Liver (tissue), 9 donors: ENCODE results near the gene CDC5L. TPM values are rescaled to one million over a fixed set of nuclear protein-coding genes. Genes with fewer than 3 reads are reported as not detected.

Experiments
- DNase-seq: peaks from one replicate; pipeline ENCODE4 v3.0.0-alpha.2; 2017; ENCODE audit warnings: low spot score
- H3K27ac ChIP-seq, 2 donors: one replicate each; pipeline ENCODE4 v1.7.0; 2013; ENCODE audit warnings: inconsistent platforms in 2 of 2, low read length in 2 of 2, control low read depth in 1 of 2, low read depth in 1 of 2, mild to moderate bottlenecking in 1 of 2
- H3K27me3 ChIP-seq, 4 donors: one replicate each; pipeline versions ENCODE4 v1.6.1 to v1.7.0; 2013; ENCODE audit warnings: low read length in 3 of 4, inconsistent platforms in 1 of 4, mild to moderate bottlenecking in 1 of 4, moderate library complexity in 1 of 4; ENCODE audit not compliant: control insufficient read depth in 4 of 4, insufficient read depth in 4 of 4
- H3K36me3 ChIP-seq, 4 donors: one replicate each; pipeline versions ENCODE4 v1.6.1 to v1.7.0; 2013; ENCODE audit warnings: low read length in 3 of 4, mild to moderate bottlenecking in 3 of 4, low read depth in 1 of 4, moderate library complexity in 1 of 4; ENCODE audit not compliant: control insufficient read depth in 4 of 4, insufficient read depth in 3 of 4
- H3K4me1 ChIP-seq, 4 donors: one replicate each; pipeline versions ENCODE4 v1.6.1 to v1.7.0; 2013; ENCODE audit warnings: low read length in 3 of 4, mild to moderate bottlenecking in 3 of 4, moderate library complexity in 1 of 4; ENCODE audit not compliant: control insufficient read depth in 4 of 4, insufficient read depth in 4 of 4
- H3K4me3 ChIP-seq, 3 donors: one replicate each; pipeline versions ENCODE4 v1.6.1 to v1.7.0; 2013; ENCODE audit warnings: low read length in 3 of 3, control low read depth in 1 of 3, low read depth in 1 of 3, mild to moderate bottlenecking in 1 of 3
- H3K9ac ChIP-seq, 2 donors: one replicate each; pipeline ENCODE4 v1.7.0; 2013; ENCODE audit warnings: low read length in 2 of 2, mild to moderate bottlenecking in 2 of 2, moderate library complexity in 2 of 2, control low read depth in 1 of 2, low read depth in 1 of 2
- H3K9me3 ChIP-seq, 4 donors: one replicate each; pipeline versions ENCODE4 v1.6.1 to v1.7.0; 2013; ENCODE audit warnings: low read length in 3 of 4; ENCODE audit not compliant: control insufficient read depth in 4 of 4
- FOXA1 ChIP-seq: IDR thresholded peaks from 2 replicates; pipeline ENCODE4 v1.6.1; 2016; ENCODE audit warnings: antibody characterized with exemption
- FOXA2 ChIP-seq: IDR thresholded peaks from 2 replicates; pipeline ENCODE4 v1.6.1; 2016; ENCODE audit warnings: antibody characterized with exemption
- GABPA ChIP-seq, 2 donors: IDR thresholded peaks in 1 of 2; conservative IDR thresholded peaks in 1 of 2; 2 replicates each; pipeline ENCODE4 v1.6.1; 2016; ENCODE audit warnings: antibody characterized with exemption in 2 of 2, mild to moderate bottlenecking in 1 of 2, moderate library complexity in 1 of 2
- HNF4A ChIP-seq, 2 donors: conservative IDR thresholded peaks; 2 replicates each; pipeline ENCODE4 v1.6.1; 2016; ENCODE audit warnings: antibody characterized with exemption in 2 of 2, mild to moderate bottlenecking in 2 of 2
- HNF4G ChIP-seq: IDR thresholded peaks from 2 replicates; pipeline ENCODE4 v1.6.1; 2016; ENCODE audit warnings: antibody characterized with exemption
- JUND ChIP-seq, 2 donors: IDR thresholded peaks; 2 replicates each; pipeline ENCODE4 v1.6.1; 2016; ENCODE audit warnings: antibody characterized with exemption in 2 of 2
- NR2F2 ChIP-seq: IDR thresholded peaks from 2 replicates; pipeline ENCODE4 v1.6.1; 2016; ENCODE audit warnings: antibody characterized with exemption
- RAD21 ChIP-seq, 2 donors: IDR thresholded peaks; 2 replicates each; pipeline ENCODE4 v1.6.1; 2016; ENCODE audit warnings: antibody characterized with exemption in 2 of 2, mild to moderate bottlenecking in 2 of 2
- RXRA ChIP-seq, 2 donors: IDR thresholded peaks; 2 replicates each; pipeline ENCODE4 v1.6.1; 2017 to 2018; ENCODE audit warnings: antibody characterized with exemption in 2 of 2, mild to moderate bottlenecking in 1 of 2
- SP1 ChIP-seq: IDR thresholded peaks from 2 replicates; pipeline ENCODE4 v1.6.1; 2018; ENCODE audit warnings: antibody characterized with exemption, mild to moderate bottlenecking
- TAF1 ChIP-seq: conservative IDR thresholded peaks from 2 replicates; pipeline ENCODE4 v1.6.1; 2016; ENCODE audit warnings: antibody characterized with exemption, mild to moderate bottlenecking
- YY1 ChIP-seq: IDR thresholded peaks from 2 replicates; pipeline ENCODE4 v1.6.1; 2016; ENCODE audit warnings: antibody characterized with exemption, mild to moderate bottlenecking
- WGBS: extraction: QIAGEN DNeasy Blood & Tissue Kit; methylation state at CpG from one replicate; pipeline ENCODE4 v1.1.7; 2013; 5-methylcytosine and 5-hydroxymethylcytosine counted together
- polyA plus RNA-seq, 2 donors: library from polyadenylated mRNA; stranded (reverse) in 1 of 2; unstranded in 1 of 2; fragments of 200-250 nt in 1 of 2; fragments of >200 nt in 1 of 2; fragmentation: Nextera tagmentation in 1 of 2; extraction: Ambion mirVana in 1 of 2; gene quantifications; one replicate each; pipeline versions ENCODE4 v1.2.1 to v1.2.3, GENCODE V29; 2013 to 2015
- total RNA-seq, 2 donors: library from RNA; depleted of rRNA; stranded (reverse); fragments of >200 nt; gene quantifications; one replicate each; pipeline ENCODE4 v1.2.3, GENCODE V29; 2014
- TF ChIP-seq, protein P1 (sequence below): IDR thresholded peaks from 2 replicates; pipeline ENCODE4 v1.6.1; 2016; ENCODE audit warnings: antibody characterized with exemption
- TF ChIP-seq, protein P2 (sequence below): fragments of 150-350 bp; IDR thresholded peaks from 2 replicates; pipeline ENCODE4 v1.5.1; 2017; ENCODE audit warnings: improper control_type of control experiment, low read depth, low read length; ENCODE audit not compliant: missing input control
- TF ChIP-seq, protein P3 (sequence below): IDR thresholded peaks from 2 replicates; pipeline ENCODE4 v1.6.1; 2016; ENCODE audit warnings: antibody characterized with exemption
- TF ChIP-seq, protein P4 (sequence below): IDR thresholded peaks from 2 replicates; pipeline ENCODE4 v1.6.1; 2016; ENCODE audit warnings: antibody characterized with exemption
- TF ChIP-seq, protein P5 (sequence below): IDR thresholded peaks from 2 replicates; pipeline ENCODE4 v1.6.1; 2016; ENCODE audit warnings: antibody characterized with exemption, mild to moderate bottlenecking
- donor health status: healthy.
- donor health status: healthy.
- donor health status: healthy.
- donor health status: healthy.
- donor health status: healthy.

CDC5L gene
- total and polyA plus RNA-seq, 4 donors = 5.4 to 12.3 (median 11.0) TPM

DNA sequence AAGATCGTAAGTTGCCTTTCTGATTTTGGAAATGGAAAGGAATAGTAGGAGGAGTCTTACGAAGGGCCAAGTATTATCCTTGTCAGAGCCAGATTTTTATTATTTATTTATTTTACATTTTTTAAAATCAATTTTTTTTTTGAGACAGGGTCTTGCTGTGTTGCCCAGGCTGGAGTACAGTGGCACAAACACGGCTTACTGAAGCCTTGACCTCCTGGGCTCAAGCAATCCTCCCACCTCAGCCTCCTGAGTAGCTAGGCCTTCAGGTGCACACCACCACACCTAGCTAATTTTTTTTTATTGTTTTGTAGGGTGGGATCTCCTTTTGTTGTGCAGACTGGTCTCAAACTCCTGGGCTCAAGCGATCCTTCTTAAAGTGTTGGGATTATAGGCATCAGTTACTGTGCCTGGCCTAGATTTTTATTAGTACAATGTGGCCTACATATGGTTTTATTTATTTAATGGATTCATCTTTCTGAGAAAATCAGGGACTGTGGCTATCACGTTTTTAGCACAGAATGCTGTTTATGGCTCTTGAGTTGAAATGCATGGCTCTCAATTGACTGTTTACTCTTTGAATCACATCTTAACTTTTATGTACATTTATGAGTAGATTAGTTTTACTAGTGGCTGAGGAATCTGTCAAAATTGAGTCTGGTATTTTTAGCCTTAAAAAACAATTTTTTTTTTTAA is 16.7 kb downstream of the CDC5L start:
- DNase-seq = no peak
- no peak overlapping the region for H3K9ac ChIP-seq
- H3K9me3 ChIP-seq = no peaks in the 10 kb centered on the region
- H3K4me1 ChIP-seq = peaks cover 0 to 20% (median 6%) of the 10 kb centered on the region in 4 donors
- TF ChIP-seq JUND (IDR thresholded peaks at IDR 0.05) (no peak), HNF4G (no peak), FOXA1 (no peak), RXRA (IDR thresholded peaks at IDR 0.05) (no peak), FOXA2 (no peak), YY1 (no peak)
- TF ChIP-seq, protein P1, sequence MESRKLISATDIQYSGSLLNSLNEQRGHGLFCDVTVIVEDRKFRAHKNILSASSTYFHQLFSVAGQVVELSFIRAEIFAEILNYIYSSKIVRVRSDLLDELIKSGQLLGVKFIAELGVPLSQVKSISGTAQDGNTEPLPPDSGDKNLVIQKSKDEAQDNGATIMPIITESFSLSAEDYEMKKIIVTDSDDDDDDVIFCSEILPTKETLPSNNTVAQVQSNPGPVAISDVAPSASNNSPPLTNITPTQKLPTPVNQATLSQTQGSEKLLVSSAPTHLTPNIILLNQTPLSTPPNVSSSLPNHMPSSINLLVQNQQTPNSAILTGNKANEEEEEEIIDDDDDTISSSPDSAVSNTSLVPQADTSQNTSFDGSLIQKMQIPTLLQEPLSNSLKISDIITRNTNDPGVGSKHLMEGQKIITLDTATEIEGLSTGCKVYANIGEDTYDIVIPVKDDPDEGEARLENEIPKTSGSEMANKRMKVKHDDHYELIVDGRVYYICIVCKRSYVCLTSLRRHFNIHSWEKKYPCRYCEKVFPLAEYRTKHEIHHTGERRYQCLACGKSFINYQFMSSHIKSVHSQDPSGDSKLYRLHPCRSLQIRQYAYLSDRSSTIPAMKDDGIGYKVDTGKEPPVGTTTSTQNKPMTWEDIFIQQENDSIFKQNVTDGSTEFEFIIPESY = no peak
- TF ChIP-seq, protein P2, sequence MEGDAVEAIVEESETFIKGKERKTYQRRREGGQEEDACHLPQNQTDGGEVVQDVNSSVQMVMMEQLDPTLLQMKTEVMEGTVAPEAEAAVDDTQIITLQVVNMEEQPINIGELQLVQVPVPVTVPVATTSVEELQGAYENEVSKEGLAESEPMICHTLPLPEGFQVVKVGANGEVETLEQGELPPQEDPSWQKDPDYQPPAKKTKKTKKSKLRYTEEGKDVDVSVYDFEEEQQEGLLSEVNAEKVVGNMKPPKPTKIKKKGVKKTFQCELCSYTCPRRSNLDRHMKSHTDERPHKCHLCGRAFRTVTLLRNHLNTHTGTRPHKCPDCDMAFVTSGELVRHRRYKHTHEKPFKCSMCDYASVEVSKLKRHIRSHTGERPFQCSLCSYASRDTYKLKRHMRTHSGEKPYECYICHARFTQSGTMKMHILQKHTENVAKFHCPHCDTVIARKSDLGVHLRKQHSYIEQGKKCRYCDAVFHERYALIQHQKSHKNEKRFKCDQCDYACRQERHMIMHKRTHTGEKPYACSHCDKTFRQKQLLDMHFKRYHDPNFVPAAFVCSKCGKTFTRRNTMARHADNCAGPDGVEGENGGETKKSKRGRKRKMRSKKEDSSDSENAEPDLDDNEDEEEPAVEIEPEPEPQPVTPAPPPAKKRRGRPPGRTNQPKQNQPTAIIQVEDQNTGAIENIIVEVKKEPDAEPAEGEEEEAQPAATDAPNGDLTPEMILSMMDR = no peak
- TF ChIP-seq, protein P3, sequence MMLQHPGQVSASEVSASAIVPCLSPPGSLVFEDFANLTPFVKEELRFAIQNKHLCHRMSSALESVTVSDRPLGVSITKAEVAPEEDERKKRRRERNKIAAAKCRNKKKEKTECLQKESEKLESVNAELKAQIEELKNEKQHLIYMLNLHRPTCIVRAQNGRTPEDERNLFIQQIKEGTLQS = no peak
- TF ChIP-seq, protein P4, sequence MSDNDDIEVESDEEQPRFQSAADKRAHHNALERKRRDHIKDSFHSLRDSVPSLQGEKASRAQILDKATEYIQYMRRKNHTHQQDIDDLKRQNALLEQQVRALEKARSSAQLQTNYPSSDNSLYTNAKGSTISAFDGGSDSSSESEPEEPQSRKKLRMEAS = no peak
- no peak overlapping the region for H3K4me3 ChIP-seq
- WGBS = 87% methylated on average over 5 of the region's 5 CpGs
- no peak overlapping the region for H3K27ac ChIP-seq
- peaks cover 6 to 44% (median 38%) of the 10 kb centered on the region in 4 donors for H3K36me3 ChIP-seq
- no peaks in the 10 kb centered on the region for H3K27me3 ChIP-seq

DNA sequence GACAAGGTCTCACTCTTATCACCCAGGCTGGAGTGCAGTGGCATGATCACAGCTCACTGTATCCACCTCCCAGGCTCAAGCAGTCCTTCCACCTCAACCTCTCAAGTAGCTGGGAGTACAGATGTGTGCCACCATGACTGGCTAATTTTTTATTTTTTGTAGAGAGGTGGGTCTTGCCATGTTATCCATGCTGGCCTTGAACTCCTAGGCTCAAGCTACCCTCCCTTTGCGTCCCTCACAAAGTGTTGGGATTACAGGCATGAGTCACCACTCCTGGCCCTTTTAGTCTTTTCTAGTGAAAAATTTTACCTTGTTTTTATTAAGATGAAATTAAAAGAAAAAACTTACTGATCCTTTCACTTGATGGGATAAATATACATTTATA is 17.2 kb downstream of the CDC5L start:
- H3K4me1 ChIP-seq = peaks cover 0 to 16% (median 3%) of the 10 kb centered on the region in 4 donors
- no peak overlapping the region for H3K27ac ChIP-seq
- H3K4me3 ChIP-seq = no peak overlapping the region

More for the DNA sequence above, 17.2 kb downstream of the CDC5L start:
- peaks cover 6 to 50% (median 43%) of the 10 kb centered on the region in 4 donors for H3K36me3 ChIP-seq
- H3K9ac ChIP-seq = no peak overlapping the region
- no peak for DNase-seq
- no peaks in the 10 kb centered on the region for H3K9me3 ChIP-seq
- TF ChIP-seq SP1 = no peak
- TF ChIP-seq HNF4G = no peak
- TF ChIP-seq, protein P5, sequence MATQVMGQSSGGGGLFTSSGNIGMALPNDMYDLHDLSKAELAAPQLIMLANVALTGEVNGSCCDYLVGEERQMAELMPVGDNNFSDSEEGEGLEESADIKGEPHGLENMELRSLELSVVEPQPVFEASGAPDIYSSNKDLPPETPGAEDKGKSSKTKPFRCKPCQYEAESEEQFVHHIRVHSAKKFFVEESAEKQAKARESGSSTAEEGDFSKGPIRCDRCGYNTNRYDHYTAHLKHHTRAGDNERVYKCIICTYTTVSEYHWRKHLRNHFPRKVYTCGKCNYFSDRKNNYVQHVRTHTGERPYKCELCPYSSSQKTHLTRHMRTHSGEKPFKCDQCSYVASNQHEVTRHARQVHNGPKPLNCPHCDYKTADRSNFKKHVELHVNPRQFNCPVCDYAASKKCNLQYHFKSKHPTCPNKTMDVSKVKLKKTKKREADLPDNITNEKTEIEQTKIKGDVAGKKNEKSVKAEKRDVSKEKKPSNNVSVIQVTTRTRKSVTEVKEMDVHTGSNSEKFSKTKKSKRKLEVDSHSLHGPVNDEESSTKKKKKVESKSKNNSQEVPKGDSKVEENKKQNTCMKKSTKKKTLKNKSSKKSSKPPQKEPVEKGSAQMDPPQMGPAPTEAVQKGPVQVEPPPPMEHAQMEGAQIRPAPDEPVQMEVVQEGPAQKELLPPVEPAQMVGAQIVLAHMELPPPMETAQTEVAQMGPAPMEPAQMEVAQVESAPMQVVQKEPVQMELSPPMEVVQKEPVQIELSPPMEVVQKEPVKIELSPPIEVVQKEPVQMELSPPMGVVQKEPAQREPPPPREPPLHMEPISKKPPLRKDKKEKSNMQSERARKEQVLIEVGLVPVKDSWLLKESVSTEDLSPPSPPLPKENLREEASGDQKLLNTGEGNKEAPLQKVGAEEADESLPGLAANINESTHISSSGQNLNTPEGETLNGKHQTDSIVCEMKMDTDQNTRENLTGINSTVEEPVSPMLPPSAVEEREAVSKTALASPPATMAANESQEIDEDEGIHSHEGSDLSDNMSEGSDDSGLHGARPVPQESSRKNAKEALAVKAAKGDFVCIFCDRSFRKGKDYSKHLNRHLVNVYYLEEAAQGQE = no peak
- TF ChIP-seq, protein P4 = no peak
- TF ChIP-seq RXRA (IDR thresholded peaks at IDR 0.05) = no peak
- TF ChIP-seq FOXA1 = no peak
- TF ChIP-seq, protein P1 = no peak
- no peak for TF ChIP-seq FOXA2
- TF ChIP-seq GABPA (IDR thresholded peaks at IDR 0.05 in 1 of 2, conservative IDR thresholded peaks at IDR 0.05 in 1 of 2) = no peak
- TF ChIP-seq, protein P2 = no peak
- TF ChIP-seq, protein P3 = no peak
- TF ChIP-seq JUND (IDR thresholded peaks at IDR 0.05) = no peak
- no peak for TF ChIP-seq HNF4A (conservative IDR thresholded peaks at IDR 0.05)
- no peak for TF ChIP-seq RAD21 (IDR thresholded peaks at IDR 0.05)
- no peak for TF ChIP-seq NR2F2
- no peak for TF ChIP-seq TAF1
- no peak for TF ChIP-seq YY1
- no peaks in the 10 kb centered on the region for H3K27me3 ChIP-seq
- WGBS = 87% methylated on average over 1 of the region's 1 CpG
